Adrenal gland (tissue), 5 donors: ENCODE data around the gene AJM1.

ENCODE experiments used
- CTCF ChIP-seq, 6 experiments: fragments of 450-650 bp in 4 of 6; fragments of 200-600 bp in 2 of 6; sonication (generic) in 1 of 6; IDR thresholded peaks; 1 replicate in 5 of 6; 2 replicates in 1 of 6; pipeline versions ENCODE4 v1.5.1 to v1.8.0; 2016 to 2021; ENCODE audit warnings: antibody characterized with exemption in 6 of 6, mild to moderate bottlenecking in 2 of 6, moderate library complexity in 1 of 6
- POLR2A ChIP-seq, 2 donors: fragments of 450-650 bp; IDR thresholded peaks; one replicate each; pipeline ENCODE4 v1.6.1; 2017; ENCODE audit warnings: antibody characterized with exemption in 2 of 2, mild to moderate bottlenecking in 2 of 2, moderate library complexity in 1 of 2
- donor health status: DM: no; HTN: no; CAD: no.

GRCh38 chr9:136840140-136840876, 2.0 kb upstream of the AJM1 start:
- TF ChIP-seq CTCF (IDR thresholded peaks at IDR 0.05) (no peak), POLR2A (IDR thresholded peaks at IDR 0.05) (no peak)
